Measurements from ENCODE around the gene MEPCE.
"Not testable (repeated sequence)": the region's sequence is repeated elsewhere in the genome, so short reads cannot be mapped to it uniquely, and the experiment has no call there.

Gene MEPCE, protein sequence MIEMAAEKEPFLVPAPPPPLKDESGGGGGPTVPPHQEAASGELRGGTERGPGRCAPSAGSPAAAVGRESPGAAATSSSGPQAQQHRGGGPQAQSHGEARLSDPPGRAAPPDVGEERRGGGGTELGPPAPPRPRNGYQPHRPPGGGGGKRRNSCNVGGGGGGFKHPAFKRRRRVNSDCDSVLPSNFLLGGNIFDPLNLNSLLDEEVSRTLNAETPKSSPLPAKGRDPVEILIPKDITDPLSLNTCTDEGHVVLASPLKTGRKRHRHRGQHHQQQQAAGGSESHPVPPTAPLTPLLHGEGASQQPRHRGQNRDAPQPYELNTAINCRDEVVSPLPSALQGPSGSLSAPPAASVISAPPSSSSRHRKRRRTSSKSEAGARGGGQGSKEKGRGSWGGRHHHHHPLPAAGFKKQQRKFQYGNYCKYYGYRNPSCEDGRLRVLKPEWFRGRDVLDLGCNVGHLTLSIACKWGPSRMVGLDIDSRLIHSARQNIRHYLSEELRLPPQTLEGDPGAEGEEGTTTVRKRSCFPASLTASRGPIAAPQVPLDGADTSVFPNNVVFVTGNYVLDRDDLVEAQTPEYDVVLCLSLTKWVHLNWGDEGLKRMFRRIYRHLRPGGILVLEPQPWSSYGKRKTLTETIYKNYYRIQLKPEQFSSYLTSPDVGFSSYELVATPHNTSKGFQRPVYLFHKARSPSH

DNA sequence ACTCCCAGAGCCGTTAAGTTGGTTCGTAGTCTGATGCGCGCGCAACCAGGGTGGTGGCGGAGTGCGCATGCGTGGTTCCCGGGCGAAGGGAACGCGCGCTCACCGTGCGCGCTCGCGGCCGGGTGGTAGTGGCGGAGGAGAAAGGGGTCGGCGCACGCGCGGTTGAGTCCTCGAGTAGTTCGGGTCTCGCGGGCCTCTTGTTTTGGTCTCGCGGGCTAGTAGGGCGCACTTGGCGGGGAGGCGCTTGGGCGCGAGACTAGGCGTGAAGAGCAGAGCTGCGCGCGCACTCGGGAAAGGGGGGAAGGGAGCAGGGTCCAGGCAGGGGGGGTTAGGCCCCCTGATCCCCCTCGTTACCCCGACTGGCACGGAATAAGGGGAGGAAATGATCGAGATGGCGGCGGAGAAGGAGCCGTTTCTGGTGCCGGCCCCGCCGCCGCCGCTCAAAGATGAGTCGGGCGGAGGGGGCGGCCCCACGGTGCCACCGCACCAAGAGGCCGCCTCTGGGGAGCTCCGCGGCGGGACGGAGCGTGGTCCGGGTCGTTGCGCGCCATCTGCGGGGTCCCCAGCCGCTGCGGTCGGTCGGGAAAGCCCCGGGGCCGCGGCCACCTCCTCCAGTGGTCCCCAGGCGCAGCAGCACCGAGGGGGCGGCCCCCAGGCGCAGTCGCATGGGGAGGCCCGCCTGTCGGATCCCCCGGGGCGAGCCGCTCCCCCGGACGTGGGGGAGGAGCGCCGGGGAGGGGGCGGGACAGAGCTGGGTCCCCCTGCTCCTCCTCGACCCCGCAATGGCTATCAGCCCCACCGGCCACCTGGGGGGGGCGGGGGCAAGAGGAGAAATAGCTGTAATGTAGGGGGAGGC lies at the start of gene MEPCE:
MEPCE (plus strand) TSS at position 195 of the 856 bp plus-strand sequence; CDS start at position 383, 188 bp downstream.
- peak; percentile 97 for DNase-seq
- H3K36me3 ChIP-seq = peaks cover 48% of the 10 kb centered on the region
- peak within 1 kb of the TSS; percentile 98 for H3K27ac ChIP-seq
- no peaks in the 10 kb centered on the region for H3K9me3 ChIP-seq (ENCODE audit: severe bottlenecking)
- peak within 1 kb of the TSS; percentile 80 for H3K4me3 ChIP-seq (ENCODE audit: low read depth, low read length)
- no peaks in the 10 kb centered on the region for H3K27me3 ChIP-seq (ENCODE audit: insufficient read depth, low read depth, severe bottlenecking)
- TF ChIP-seq, protein P1, sequence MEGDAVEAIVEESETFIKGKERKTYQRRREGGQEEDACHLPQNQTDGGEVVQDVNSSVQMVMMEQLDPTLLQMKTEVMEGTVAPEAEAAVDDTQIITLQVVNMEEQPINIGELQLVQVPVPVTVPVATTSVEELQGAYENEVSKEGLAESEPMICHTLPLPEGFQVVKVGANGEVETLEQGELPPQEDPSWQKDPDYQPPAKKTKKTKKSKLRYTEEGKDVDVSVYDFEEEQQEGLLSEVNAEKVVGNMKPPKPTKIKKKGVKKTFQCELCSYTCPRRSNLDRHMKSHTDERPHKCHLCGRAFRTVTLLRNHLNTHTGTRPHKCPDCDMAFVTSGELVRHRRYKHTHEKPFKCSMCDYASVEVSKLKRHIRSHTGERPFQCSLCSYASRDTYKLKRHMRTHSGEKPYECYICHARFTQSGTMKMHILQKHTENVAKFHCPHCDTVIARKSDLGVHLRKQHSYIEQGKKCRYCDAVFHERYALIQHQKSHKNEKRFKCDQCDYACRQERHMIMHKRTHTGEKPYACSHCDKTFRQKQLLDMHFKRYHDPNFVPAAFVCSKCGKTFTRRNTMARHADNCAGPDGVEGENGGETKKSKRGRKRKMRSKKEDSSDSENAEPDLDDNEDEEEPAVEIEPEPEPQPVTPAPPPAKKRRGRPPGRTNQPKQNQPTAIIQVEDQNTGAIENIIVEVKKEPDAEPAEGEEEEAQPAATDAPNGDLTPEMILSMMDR (IDR thresholded peaks at IDR 0.05; ENCODE audit: low read depth, low read length) = no peak

DNA sequence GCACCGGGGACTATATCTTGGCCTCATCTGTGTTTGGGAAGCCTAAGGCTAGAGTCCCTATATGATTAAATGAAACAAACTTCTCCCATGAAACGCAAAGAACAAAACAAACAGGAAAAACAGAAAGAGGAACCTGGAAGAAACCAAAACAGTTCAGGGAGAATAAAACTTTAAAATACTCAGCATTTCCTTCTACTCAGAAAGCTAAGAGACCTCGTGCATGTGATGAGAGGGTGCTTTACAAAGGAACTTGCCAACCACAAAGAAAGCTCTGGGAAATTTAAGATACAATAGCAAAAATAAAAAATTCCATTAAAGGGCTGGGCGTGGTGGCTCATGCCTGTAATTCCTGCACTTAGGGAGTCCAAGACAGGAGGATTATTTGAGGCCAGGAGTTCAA lies 49.4 kb upstream of the MEPCE start:
- no peaks in the 10 kb centered on the region for H3K9me3 ChIP-seq (ENCODE audit: severe bottlenecking)
- no peak for DNase-seq
- TF ChIP-seq, protein P1 (IDR thresholded peaks at IDR 0.05; ENCODE audit: low read depth, low read length) = no peak

GRCh38 chr7:100381531-100382233 lies 47.9 kb upstream of the MEPCE start:
- H3K9me3 ChIP-seq (ENCODE audit: severe bottlenecking); H3K27me3 ChIP-seq (ENCODE audit: insufficient read depth, low read depth, severe bottlenecking); H3K27ac ChIP-seq; DNase-seq; H3K36me3 ChIP-seq; H3K4me3 ChIP-seq (ENCODE audit: low read depth, low read length): not testable (repeated sequence)

More for the DNA sequence above, 49.4 kb upstream of the MEPCE start:
- H3K4me3 ChIP-seq (ENCODE audit: low read depth, low read length) = no peak overlapping the region
- H3K27me3 ChIP-seq (ENCODE audit: insufficient read depth, low read depth, severe bottlenecking) = no peaks in the 10 kb centered on the region
- no peak overlapping the region for H3K27ac ChIP-seq
- H3K36me3 ChIP-seq = no peaks in the 10 kb centered on the region

DNA sequence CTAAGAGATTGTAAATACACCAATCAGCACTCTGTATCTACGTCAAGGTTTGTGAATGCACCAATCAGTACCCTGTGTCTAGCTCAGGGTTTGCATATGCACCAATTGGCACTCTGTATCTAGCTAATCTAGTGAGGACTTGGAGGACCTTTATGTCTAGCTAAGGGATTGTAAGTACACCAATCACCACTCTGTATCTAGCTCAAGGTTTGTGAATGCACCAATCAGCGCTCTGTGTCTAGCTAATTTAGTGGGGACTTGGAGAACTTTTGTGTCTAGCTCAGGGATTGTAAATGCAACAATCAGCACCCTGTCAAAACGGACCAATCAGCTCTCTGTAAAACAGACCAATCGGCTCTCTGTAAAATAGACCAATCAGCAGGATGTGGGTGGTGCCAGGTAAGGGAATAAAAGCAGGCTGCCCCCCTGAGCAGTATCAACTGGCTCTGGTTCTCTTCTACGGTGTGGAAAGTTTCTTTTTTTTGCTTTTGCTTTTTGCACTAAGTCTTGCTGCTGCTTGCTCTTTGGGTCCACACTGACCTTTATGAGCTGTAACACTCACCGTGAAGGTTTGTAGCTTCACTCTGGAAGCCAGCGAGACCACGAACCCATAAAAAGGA lies 47.3 kb upstream of the MEPCE start:
- not testable (repeated sequence) for H3K27me3 ChIP-seq (ENCODE audit: insufficient read depth, low read depth, severe bottlenecking); H3K36me3 ChIP-seq; DNase-seq; H3K4me3 ChIP-seq (ENCODE audit: low read depth, low read length); H3K27ac ChIP-seq; H3K9me3 ChIP-seq (ENCODE audit: severe bottlenecking)

GRCh38 chr7:100384628-100385294 lies 44.9 kb upstream of the MEPCE start:
- no peaks in the 10 kb centered on the region for H3K9me3 ChIP-seq (ENCODE audit: severe bottlenecking)
- TF ChIP-seq, protein P1 (IDR thresholded peaks at IDR 0.05; ENCODE audit: low read depth, low read length) = no peak
- DNase-seq = no peak
- no peaks in the 10 kb centered on the region for H3K27me3 ChIP-seq (ENCODE audit: insufficient read depth, low read depth, severe bottlenecking)
- no peak overlapping the region for H3K27ac ChIP-seq
- no peak overlapping the region for H3K4me3 ChIP-seq (ENCODE audit: low read depth, low read length)
- no peaks in the 10 kb centered on the region for H3K36me3 ChIP-seq

DNA sequence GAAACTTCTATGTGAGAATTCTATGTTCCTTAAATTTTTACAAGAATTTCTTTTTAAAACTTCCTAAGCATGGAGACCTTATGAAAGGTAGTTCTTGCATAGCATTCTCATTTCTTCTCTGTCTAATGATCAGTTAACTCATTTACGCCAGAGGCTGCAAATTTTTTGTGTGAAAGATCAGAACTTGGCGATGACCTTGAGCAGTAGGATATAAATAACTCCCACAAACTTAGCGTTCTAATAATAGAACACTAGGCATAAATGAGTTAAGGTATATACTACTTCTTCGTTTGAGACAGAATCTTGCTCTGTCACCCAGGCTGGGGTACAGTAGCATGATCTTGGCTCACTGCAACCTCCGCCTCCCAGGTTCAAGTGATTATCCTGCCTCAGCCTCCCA lies 42.7 kb upstream of the MEPCE start:
- DNase-seq = no peak

More for the DNA sequence above, 42.7 kb upstream of the MEPCE start:
- TF ChIP-seq, protein P1 (IDR thresholded peaks at IDR 0.05; ENCODE audit: low read depth, low read length) = no peak
- Histone ChIP-seq H3K27ac (no peak overlapping the region), H3K27me3 (ENCODE audit: insufficient read depth, low read depth, severe bottlenecking) (no peaks in the 10 kb centered on the region), H3K4me3 (ENCODE audit: low read depth, low read length) (no peak overlapping the region), H3K9me3 (ENCODE audit: severe bottlenecking) (no peaks in the 10 kb centered on the region), H3K36me3 (no peaks in the 10 kb centered on the region)

All from WERI-Rb-1 (cell line).